Kidney glomerular epithelial cell (primary cell): ENCODE measurements around the gene PIBF1.
A peak's percentile ranks its signal among the peaks of the same experiment; 100 is the strongest.

Experiments
- DNase-seq: peaks from one replicate; lab custom pipeline; 2025; lab: John Stamatoyannopoulos, UW

Gene PIBF1

DNA sequence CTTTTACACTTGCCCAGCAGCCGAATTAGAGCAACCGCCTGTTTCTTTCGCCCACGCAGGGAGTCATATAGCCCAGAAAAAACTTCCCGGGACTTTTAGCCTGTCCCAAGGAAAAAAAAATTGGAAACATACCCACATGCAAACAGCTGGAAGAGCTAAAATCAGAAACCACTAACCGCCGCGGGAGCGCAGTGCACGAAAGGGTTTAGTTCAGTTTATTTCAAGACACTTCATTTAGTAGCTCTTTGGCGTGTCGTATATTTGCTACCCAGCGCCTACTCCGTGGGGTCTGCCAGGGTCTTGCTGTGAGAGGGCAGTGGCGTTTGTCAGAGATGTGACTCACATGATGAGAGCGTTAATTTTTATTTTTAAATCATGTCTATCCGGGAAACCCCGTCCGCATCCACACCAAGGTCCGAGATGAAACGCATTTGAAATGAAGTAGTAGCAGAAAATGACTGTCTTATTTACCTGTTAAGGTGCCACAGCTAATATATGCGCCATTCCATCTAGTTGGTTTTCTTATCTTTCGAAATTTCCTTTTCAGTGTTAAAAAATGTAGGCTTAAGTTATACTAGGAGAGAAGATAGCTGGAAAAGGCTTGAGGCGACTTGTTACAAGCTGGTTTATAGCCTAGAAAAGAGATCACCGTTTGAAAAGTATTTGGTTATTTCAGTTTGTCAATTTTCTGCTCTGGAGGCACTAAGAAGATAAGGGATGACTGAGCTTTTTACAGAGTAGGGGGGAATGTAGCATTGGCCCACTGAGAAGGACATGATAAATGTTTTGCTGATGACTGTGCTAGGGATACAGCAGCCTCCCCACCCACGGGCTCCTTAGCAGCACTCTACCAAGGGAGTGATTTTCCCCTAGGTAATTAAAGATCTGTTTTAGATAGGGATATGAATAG, 278.6 kb downstream of the PIBF1 start:
- peak; percentile 56 for DNase-seq

DNA sequence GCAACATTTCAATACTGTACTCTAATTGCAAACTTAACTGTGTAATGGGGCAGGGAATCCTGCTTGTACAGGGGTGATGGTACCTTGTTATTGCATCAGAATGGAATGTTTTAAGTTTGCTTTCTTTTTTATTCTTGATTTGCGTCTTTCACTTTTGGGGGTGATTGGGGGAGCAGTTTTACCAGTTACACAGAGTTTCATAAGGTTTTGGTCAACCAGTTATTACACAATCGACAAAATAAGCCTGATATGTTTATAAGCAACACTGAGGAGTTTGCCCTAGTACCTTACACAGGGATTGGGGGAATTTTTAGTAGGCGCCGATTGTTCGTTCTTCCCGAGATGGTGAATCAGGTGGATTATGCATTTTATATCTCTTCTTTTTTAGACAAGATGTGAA, 279.5 kb downstream of the PIBF1 start:
- DNase-seq: no peak

DNA sequence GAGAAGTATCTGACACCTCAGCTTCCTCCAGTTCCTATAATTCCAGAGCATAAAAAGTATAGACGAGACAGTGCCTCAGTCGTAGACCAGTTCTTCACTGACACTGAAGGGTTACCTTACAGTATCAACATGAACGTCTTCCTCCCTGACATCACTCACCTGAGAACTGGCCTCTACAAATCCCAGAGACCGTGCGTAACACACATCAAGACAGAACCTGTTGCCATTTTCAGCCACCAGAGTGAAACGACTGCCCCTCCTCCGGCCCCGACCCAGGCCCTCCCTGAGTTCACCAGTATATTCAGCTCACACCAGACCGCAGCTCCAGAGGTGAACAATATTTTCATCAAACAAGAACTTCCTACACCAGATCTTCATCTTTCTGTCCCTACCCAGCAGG, 279.9 kb downstream of the PIBF1 start:
- no peak for DNase-seq

DNA sequence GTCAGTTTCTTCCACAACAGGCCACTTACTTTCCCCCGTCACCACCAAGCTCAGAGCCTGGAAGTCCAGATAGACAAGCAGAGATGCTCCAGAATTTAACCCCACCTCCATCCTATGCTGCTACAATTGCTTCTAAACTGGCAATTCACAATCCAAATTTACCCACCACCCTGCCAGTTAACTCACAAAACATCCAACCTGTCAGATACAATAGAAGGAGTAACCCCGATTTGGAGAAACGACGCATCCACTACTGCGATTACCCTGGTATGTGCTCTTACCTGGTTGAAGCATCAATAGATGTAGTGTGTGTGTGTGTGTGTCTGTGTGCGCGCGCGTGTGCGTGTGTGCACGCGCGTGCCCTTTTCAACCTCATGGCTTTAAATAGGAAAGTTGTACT, 280.5 kb downstream of the PIBF1 start:
- no peak for DNase-seq

DNA sequence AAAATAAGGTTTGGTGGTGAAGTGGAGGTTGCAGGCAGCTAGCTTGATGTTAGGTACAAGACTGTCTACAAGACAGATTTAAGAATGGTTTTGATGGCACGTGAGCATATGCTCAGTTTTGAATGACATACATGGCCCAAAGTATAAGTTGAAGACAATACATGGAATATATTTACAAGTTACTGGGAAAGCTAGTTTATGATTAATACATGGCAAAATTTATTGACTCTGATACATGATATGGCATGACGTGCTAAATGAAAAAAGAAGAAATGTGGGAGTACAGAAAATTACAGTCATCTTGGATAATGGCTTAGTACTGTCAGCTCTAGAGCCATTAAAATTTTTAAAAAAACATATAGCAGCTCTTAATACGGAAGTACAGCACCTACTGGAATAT, 281.2 kb downstream of the PIBF1 start:
- DNase-seq: no peak

DNA sequence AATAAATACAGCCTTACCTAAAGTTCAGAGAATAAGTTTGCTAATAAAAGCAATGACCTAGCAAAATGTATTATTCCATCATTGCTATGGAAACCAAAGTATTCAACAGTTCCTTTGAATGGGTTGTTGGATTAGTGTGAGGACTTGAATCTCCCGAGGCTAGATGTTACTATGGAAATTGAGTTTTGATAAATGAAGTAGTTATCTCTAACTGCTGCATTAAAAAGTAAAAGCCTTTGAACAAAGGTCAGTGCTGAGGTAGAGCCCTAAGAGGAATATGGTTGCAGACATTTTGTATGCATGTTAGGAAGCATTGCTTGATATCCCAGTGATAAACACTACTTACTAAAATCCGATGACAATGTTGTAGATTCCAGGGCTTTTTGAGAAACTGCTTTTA, 283.1 kb downstream of the PIBF1 start:
- no peak for DNase-seq

DNA sequence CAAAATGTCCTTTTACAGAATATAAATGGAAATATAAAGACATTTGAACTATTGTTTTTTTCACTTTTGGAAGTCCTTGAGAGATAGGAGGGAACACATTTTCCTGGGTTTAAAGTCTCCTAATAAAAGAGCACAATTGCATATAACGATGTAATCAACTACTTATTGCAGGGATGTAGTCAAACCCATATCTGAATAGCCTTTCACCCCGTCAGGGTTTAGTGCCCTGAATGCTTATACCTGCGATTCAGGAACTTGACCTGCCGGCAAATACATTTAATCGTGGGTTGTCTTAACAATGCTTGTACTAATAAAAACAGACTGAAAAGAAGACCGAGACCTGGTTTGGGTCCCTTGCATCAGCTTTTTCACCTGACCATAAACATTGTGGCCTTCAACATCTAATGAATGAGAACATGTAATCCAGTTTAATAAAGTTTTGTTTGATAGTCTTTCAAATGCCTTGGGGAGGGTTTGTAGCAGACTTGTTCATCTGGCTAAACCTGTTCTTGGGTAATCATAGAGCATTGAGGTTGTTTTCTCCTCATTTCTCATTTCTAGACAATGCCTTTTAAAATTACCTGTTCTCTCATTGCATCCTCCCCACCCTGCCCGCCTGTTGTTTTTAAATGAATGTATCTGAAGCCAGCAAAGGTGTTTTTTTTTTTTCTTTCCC, 283.9 kb downstream of the PIBF1 start:
- DNase-seq: no peak
